KMS-11 (cell line): ENCODE data around the gene DNAJC17.

Source experiments
- H2AFZ ChIP-seq: fragments of 200-600 bp; sonication (generic); 2 replicates; pipeline ENCODE4 v1.6.1; 2016; ENCODE audit warnings: antibody characterized with exemption, mixed run types, low read depth
- H3K27ac ChIP-seq: fragments of 200-600 bp; sonication (generic); 2 replicates; pipeline ENCODE4 v1.6.1; 2016; ENCODE audit warnings: mild to moderate bottlenecking, mixed run types
- H3K27me3 ChIP-seq: fragments of 200-600 bp; sonication (generic); 2 replicates; pipeline ENCODE4 v1.6.1; 2017; ENCODE audit warnings: mild to moderate bottlenecking, low read depth, mixed run types, moderate library complexity; ENCODE audit not compliant: insufficient read depth
- H3K36me3 ChIP-seq: fragments of 200-600 bp; sonication (generic); 2 replicates; pipeline ENCODE4 v1.6.1; 2017; ENCODE audit warnings: mild to moderate bottlenecking, mixed run types; ENCODE audit not compliant: insufficient read depth
- H3K4me1 ChIP-seq: fragments of 200-600 bp; sonication (generic); 2 replicates; pipeline ENCODE4 v1.6.1; 2016; ENCODE audit warnings: mild to moderate bottlenecking, low read depth, mixed run types; ENCODE audit not compliant: poor library complexity, severe bottlenecking
- H3K4me2 ChIP-seq: fragments of 200-600 bp; sonication (generic); 2 replicates; pipeline ENCODE4 v1.7.0; 2016; ENCODE audit warnings: mild to moderate bottlenecking, mixed run types
- H3K4me3 ChIP-seq: fragments of 200-600 bp; sonication (generic); IDR thresholded peaks from 2 replicates; pipeline ENCODE4 v1.6.1; 2017; ENCODE audit warnings: low read depth, low read length, mixed read lengths; ENCODE audit not compliant: insufficient read depth
- H3K79me2 ChIP-seq: fragments of 200-600 bp; sonication (generic); 2 replicates; pipeline ENCODE4 v1.6.1; 2016; ENCODE audit warnings: low read depth, mixed run types; ENCODE audit not compliant: insufficient read depth
- H3K9ac ChIP-seq: fragments of 200-600 bp; sonication (generic); 2 replicates; pipeline ENCODE4 v1.6.1; 2016; ENCODE audit warnings: mild to moderate bottlenecking, mixed run types
- H4K20me1 ChIP-seq: fragments of 200-600 bp; sonication (generic); 2 replicates; pipeline ENCODE4 v1.6.1; 2016; ENCODE audit warnings: mild to moderate bottlenecking, mixed run types; ENCODE audit not compliant: insufficient read depth
- TF ChIP-seq, protein P1 (sequence below): fragments of 200-600 bp; sonication (generic); conservative IDR thresholded peaks from 2 replicates; pipeline ENCODE4 v1.6.1; 2017; ENCODE audit warnings: low read depth, mild to moderate bottlenecking, antibody characterized with exemption, low read length, moderate library complexity, mixed read lengths

The DNAJC17 gene

DNA sequence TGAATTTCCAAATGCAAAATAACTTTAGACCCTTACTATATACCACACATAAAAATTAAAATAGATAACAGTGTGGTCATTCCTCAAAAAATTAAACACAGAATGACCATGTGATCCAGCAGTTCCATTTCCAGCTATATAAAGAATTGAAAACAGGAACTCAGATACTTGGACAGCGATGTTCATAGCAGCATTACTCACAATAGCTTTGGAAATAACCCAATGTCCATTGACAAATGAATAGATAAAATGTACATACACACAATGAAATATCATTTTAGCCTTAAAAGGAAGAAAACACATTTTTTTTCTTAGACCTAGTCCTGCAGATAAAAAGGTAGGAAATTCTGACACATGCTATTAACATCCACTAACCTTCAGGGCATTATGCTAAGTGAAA, 85.6 kb downstream of the DNAJC17 start:
- Histone ChIP-seq H3K4me2 (no peak overlapping the region; the same call in 1 of the 2 replicates), H3K79me2 (no peaks in the 10 kb centered on the region), H3K36me3 (no peaks in the 10 kb centered on the region; the same call in 1 of the 2 replicates), H4K20me1 (no peaks in the 10 kb centered on the region), H3K27me3 (no peaks in the 10 kb centered on the region), H3K4me1 (peaks cover 38% of the 10 kb centered on the region), H2AFZ (no peak overlapping the region), H3K4me3 (no peak overlapping the region), H3K9ac (no peak overlapping the region), H3K27ac (no peak overlapping the region; the same call in 1 of the 2 replicates)
- TF ChIP-seq, protein P1, sequence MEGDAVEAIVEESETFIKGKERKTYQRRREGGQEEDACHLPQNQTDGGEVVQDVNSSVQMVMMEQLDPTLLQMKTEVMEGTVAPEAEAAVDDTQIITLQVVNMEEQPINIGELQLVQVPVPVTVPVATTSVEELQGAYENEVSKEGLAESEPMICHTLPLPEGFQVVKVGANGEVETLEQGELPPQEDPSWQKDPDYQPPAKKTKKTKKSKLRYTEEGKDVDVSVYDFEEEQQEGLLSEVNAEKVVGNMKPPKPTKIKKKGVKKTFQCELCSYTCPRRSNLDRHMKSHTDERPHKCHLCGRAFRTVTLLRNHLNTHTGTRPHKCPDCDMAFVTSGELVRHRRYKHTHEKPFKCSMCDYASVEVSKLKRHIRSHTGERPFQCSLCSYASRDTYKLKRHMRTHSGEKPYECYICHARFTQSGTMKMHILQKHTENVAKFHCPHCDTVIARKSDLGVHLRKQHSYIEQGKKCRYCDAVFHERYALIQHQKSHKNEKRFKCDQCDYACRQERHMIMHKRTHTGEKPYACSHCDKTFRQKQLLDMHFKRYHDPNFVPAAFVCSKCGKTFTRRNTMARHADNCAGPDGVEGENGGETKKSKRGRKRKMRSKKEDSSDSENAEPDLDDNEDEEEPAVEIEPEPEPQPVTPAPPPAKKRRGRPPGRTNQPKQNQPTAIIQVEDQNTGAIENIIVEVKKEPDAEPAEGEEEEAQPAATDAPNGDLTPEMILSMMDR: no peak

DNA sequence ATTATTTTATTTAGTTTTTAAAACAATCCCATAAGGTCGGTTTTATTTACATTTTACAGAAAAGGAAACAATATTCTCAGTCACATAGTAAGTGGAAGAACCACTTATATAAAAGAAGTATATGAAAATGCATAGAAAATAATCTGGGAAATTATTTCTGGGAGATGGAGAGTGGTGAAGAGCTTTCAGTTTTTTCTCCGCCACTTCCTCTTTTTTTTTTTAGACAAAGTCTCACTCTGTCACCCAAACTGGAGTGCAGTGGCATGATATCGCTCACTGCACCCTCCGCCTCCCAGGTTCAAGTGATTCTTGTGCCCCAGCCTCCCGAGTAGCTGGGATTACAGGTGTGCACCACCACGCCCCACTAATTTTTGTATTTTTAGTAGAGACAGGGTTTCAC, 91.1 kb downstream of the DNAJC17 start:
- no peaks in the 10 kb centered on the region for H3K27me3 ChIP-seq
- H4K20me1 ChIP-seq: no peaks in the 10 kb centered on the region
- no peak overlapping the region for H3K4me2 ChIP-seq
- H3K9ac ChIP-seq: no peak overlapping the region
- no peak overlapping the region for H2AFZ ChIP-seq
- H3K4me3 ChIP-seq: no peak overlapping the region
- TF ChIP-seq, protein P1: no peak
- no peaks in the 10 kb centered on the region; the same call in 1 of the 2 replicates for H3K36me3 ChIP-seq
- H3K4me1 ChIP-seq: peaks cover 10% of the 10 kb centered on the region
- no peaks in the 10 kb centered on the region for H3K79me2 ChIP-seq
- no peak overlapping the region for H3K27ac ChIP-seq
